ENCODE results near the gene NAT14. TPM values are rescaled to one million over a fixed set of nuclear protein-coding genes. Genes with fewer than 3 reads are reported as not detected.

Gene NAT14
- total RNA-seq, 1 donor from 2014 or later = 16.6 TPM

- no peaks in the 10 kb centered on the region for H3K36me3 ChIP-seq
- DNase-seq (no peak), ATAC-seq (no peak)
- H3K4me1 ChIP-seq = peaks cover 5% of the 10 kb centered on the region
- intact Hi-C loops (cut with DNase I) = no loop called here
- H3K27ac ChIP-seq = no peak overlapping the region
- H3K9me3 ChIP-seq = no peaks in the 10 kb centered on the region
- no peak overlapping the region for H3K4me3 ChIP-seq
- no peak for TF ChIP-seq CTCF (IDR thresholded peaks at IDR 0.05)
- peaks cover 35% of the 10 kb centered on the region for H3K27me3 ChIP-seq (ENCODE audit: low read depth)
Measured at GRCh38 chr19:55451965-55452748, 32.8 kb upstream of the NAT14 start.

- peaks cover 30% of the 10 kb centered on the region for H3K27me3 ChIP-seq (ENCODE audit: low read depth)
- intact Hi-C loops (cut with DNase I) = no loop called here
- no peak overlapping the region for H3K27ac ChIP-seq
- no peak for DNase-seq
- H3K36me3 ChIP-seq = no peaks in the 10 kb centered on the region
- ATAC-seq = peak; percentile 51 to 72
- H3K4me3 ChIP-seq = no peak overlapping the region
- H3K4me1 ChIP-seq = peaks cover 5% of the 10 kb centered on the region
- H3K9me3 ChIP-seq = no peaks in the 10 kb centered on the region
- no peak for TF ChIP-seq CTCF (IDR thresholded peaks at IDR 0.05)
Measured at GRCh38 chr19:55452749-55453346, 32.1 kb upstream of the NAT14 start.

GRCh38 chr19:55453511-55454260 is 31.3 kb upstream of the NAT14 start:
- ATAC-seq (no peak), DNase-seq (no peak)
- peaks cover 30% of the 10 kb centered on the region for H3K27me3 ChIP-seq (ENCODE audit: low read depth)
- no peak for TF ChIP-seq CTCF (IDR thresholded peaks at IDR 0.05)
- H3K4me3 ChIP-seq = no peak overlapping the region
- intact Hi-C loops (cut with DNase I) = no loop called here
- H3K27ac ChIP-seq = no peak overlapping the region
- H3K9me3 ChIP-seq = no peaks in the 10 kb centered on the region
- H3K36me3 ChIP-seq = no peaks in the 10 kb centered on the region
- H3K4me1 ChIP-seq = peaks cover 5% of the 10 kb centered on the region

GRCh38 chr19:55454787-55455243 is 30.2 kb upstream of the NAT14 start:
- peaks cover 22% of the 10 kb centered on the region for H3K27me3 ChIP-seq (ENCODE audit: low read depth)
- no peak overlapping the region for H3K27ac ChIP-seq
- ATAC-seq (no peak), DNase-seq (no peak)
- TF ChIP-seq CTCF (IDR thresholded peaks at IDR 0.05) = peak; percentile 44
- H3K36me3 ChIP-seq = no peaks in the 10 kb centered on the region
- H3K9me3 ChIP-seq = no peaks in the 10 kb centered on the region
- intact Hi-C loops (cut with DNase I) = no loop called here
- H3K4me3 ChIP-seq = no peak overlapping the region
- H3K4me1 ChIP-seq = peaks cover 8% of the 10 kb centered on the region

GRCh38 chr19:55455576-55456235 is 29.3 kb upstream of the NAT14 start:
- H3K4me1 ChIP-seq = peaks cover 17% of the 10 kb centered on the region
- DNase-seq (no peak), ATAC-seq (no peak)
- H3K9me3 ChIP-seq = no peaks in the 10 kb centered on the region
- H3K36me3 ChIP-seq = no peaks in the 10 kb centered on the region
- no peak overlapping the region for H3K27ac ChIP-seq
- intact Hi-C loops (cut with DNase I) = no loop called here
- peaks cover 21% of the 10 kb centered on the region for H3K27me3 ChIP-seq (ENCODE audit: low read depth)
- no peak for TF ChIP-seq CTCF (IDR thresholded peaks at IDR 0.05)
- H3K4me3 ChIP-seq = no peak overlapping the region
